HepG2 (cell line): ENCODE data around the gene PDHX. TPM values are rescaled to one million over a fixed set of nuclear protein-coding genes. Genes with fewer than 3 reads are reported as not detected.

ENCODE experiments used
- ATAC-seq: fragments of 200-7000 bp; cut with Tn5 transposase; 3 replicates; pipeline ENCODE4 v1.9.1; 2020; ENCODE audit warnings: mild to moderate bottlenecking, moderate library complexity
- BruUV-seq: library from RNA; stranded (reverse); fragments of 400-500 nt; replicated peaks from 2 replicates; lab custom pipeline; 2021; lab: Mats Ljungman, UMichigan
- CTCF ChIA-PET: fragments of 300-600 bp; formaldehyde crosslinking; extraction: SDS; loops from one replicate; lab custom pipeline; 2021; ENCODE audit warnings: low total read pairs, inconsistent platforms, low intra/inter-chr PET ratio; lab: Yijun Ruan, JAX
- POLR2A ChIA-PET: fragments of 350-600 bp; sonication (Branson Sonifier 250); formaldehyde crosslinking; loops from one replicate; lab custom pipeline; 2020; ENCODE audit warnings: antibody characterized with exemption, inconsistent platforms; lab: Yijun Ruan, JAX
- DNase-seq: peaks from one replicate; pipeline ENCODE4 v3.0.0-alpha.2; 2015; ENCODE audit warnings: low spot score
- FAIRE-seq: peaks from 3 replicates; lab custom pipeline; 2011; peaks lifted over from hg19 to GRCh38; lab: Jason Lieb, UNC
- H2AFZ ChIP-seq: one replicate; pipeline ENCODE4 v1.6.1; 2011; ENCODE audit warnings: low read length, inconsistent platforms
- H3K27ac ChIP-seq: fragments of 300-600 bp; 3 replicates; pipeline ENCODE4 v1.8.0; 2011; ENCODE audit warnings: mixed run types, mild to moderate bottlenecking, mixed read lengths, low read length, inconsistent platforms; ENCODE audit not compliant: insufficient read depth; ENCODE audit errors: extremely low read length
- H3K27me3 ChIP-seq, 2 experiments: fragments of 200-600 bp in 1 of 2; 2 replicates in 1 of 2; 3 replicates in 1 of 2; pipeline versions ENCODE4 v1.6.0 to v1.8.0; 2011; ENCODE audit warnings: low read length in 2 of 2, mild to moderate bottlenecking in 2 of 2, moderate library complexity in 2 of 2, inconsistent platforms in 1 of 2; ENCODE audit not compliant: insufficient read depth in 2 of 2, control insufficient read depth in 1 of 2
- H3K36me3 ChIP-seq, 2 experiments: fragments of 200-600 bp in 1 of 2; replicated peaks in 1 of 2; 2 replicates in 1 of 2; 3 replicates in 1 of 2; pipeline versions ENCODE4 v1.5.1 to v1.8.0; 2011; ENCODE audit warnings: low read length in 2 of 2, inconsistent platforms in 1 of 2; ENCODE audit not compliant: insufficient read depth in 2 of 2, control insufficient read depth in 1 of 2
- H3K4me1 ChIP-seq: 2 replicates; pipeline ENCODE4 v1.5.1; 2012; ENCODE audit warnings: low read length, inconsistent platforms; ENCODE audit not compliant: insufficient read depth
- H3K4me2 ChIP-seq: 2 replicates; pipeline ENCODE4 v1.6.0; 2011; ENCODE audit warnings: low read depth, low read length, inconsistent platforms
- H3K4me3 ChIP-seq, 3 experiments: fragments of 200-600 bp in 1 of 3; sonication (generic), shearing (Covaris generic) in 1 of 3; replicated peaks in 1 of 3; 2 replicates each; pipeline ENCODE4 v1.5.1; 2011 to 2016; ENCODE audit warnings: low read length in 3 of 3, inconsistent platforms in 2 of 3, low read depth in 2 of 3, mild to moderate bottlenecking in 2 of 3, control low read depth in 1 of 3, mixed read lengths in 1 of 3; ENCODE audit not compliant: insufficient read depth in 1 of 3
- H3K79me2 ChIP-seq: one replicate; pipeline ENCODE4 v1.6.1; 2011; ENCODE audit warnings: low read length, inconsistent platforms; ENCODE audit not compliant: insufficient read depth
- H3K9ac ChIP-seq: 2 replicates; pipeline ENCODE4 v1.6.0; 2011; ENCODE audit warnings: mild to moderate bottlenecking, low read depth, low read length, inconsistent platforms; ENCODE audit not compliant: insufficient read depth
- H3K9me3 ChIP-seq: 2 replicates; pipeline ENCODE4 v1.5.1; 2012; ENCODE audit warnings: mild to moderate bottlenecking, low read length
- H4K20me1 ChIP-seq: 2 replicates; pipeline ENCODE4 v1.6.0; 2011; ENCODE audit warnings: inconsistent platforms, mild to moderate bottlenecking, low read length, moderate library complexity; ENCODE audit not compliant: insufficient read depth
- BRD4 ChIP-seq: sonication (generic); formaldehyde crosslinking; IDR thresholded peaks from 2 replicates; pipeline ENCODE4 v1.4.0; 2020; ENCODE audit warnings: missing genetic modification reagents
- ELF4 ChIP-seq: sonication (generic); formaldehyde crosslinking; IDR thresholded peaks from 2 replicates; pipeline ENCODE4 v1.5.0; 2020; ENCODE audit warnings: missing genetic modification reagents, mild to moderate bottlenecking, moderate library complexity, borderline replicate concordance
- EP300 ChIP-seq, 3 experiments: sonication (generic) in 1 of 3; formaldehyde crosslinking in 1 of 3; IDR thresholded peaks; 2 replicates each; pipeline versions ENCODE4 v1.5.1 to v1.6.1; 2011 to 2020; ENCODE audit warnings: low read depth in 2 of 3, low read length in 2 of 3, borderline replicate concordance in 1 of 3, improper control_type of control experiment in 1 of 3, mild to moderate bottlenecking in 1 of 3, missing genetic modification reagents in 1 of 3, moderate library complexity in 1 of 3
- HIVEP1 ChIP-seq: sonication (generic); formaldehyde crosslinking; IDR thresholded peaks from 2 replicates; pipeline ENCODE4 v1.4.0; 2020; ENCODE audit warnings: mild to moderate bottlenecking, missing genetic modification reagents
- HNF4G ChIP-seq, 2 experiments: sonication (generic) in 1 of 2; formaldehyde crosslinking in 1 of 2; IDR thresholded peaks; 2 replicates each; pipeline versions ENCODE4 v1.4.0 to v1.6.1; 2011 to 2020; ENCODE audit warnings: borderline replicate concordance in 2 of 2, low read depth in 2 of 2, mild to moderate bottlenecking in 2 of 2, low read length in 1 of 2, missing genetic modification reagents in 1 of 2, moderate library complexity in 1 of 2
- KLF11 ChIP-seq: IDR thresholded peaks from 2 replicates; pipeline ENCODE4 v1.6.1; 2016; ENCODE audit warnings: missing compliant biosample characterization
- SOX6 ChIP-seq, 2 experiments: fragments of 450-650 bp in 1 of 2; sonication (generic) in 1 of 2; formaldehyde crosslinking in 1 of 2; IDR thresholded peaks; 2 replicates each; pipeline versions ENCODE4 v1.4.0 to v1.6.1; 2017 to 2020; ENCODE audit warnings: antibody characterized with exemption in 1 of 2, mild to moderate bottlenecking in 1 of 2, missing genetic modification reagents in 1 of 2
- ZKSCAN5 ChIP-seq: sonication (generic); formaldehyde crosslinking; IDR thresholded peaks from 2 replicates; pipeline ENCODE4 v1.5.1; 2020; ENCODE audit warnings: mild to moderate bottlenecking, missing genetic modification reagents
- ZNF256 ChIP-seq: sonication (generic); formaldehyde crosslinking; conservative IDR thresholded peaks from 2 replicates; pipeline ENCODE4 v1.4.0; 2020; ENCODE audit warnings: missing genetic modification reagents
- ZNF350 ChIP-seq: sonication (generic); formaldehyde crosslinking; IDR thresholded peaks from 2 replicates; pipeline ENCODE4 v1.4.0; 2020; ENCODE audit warnings: mild to moderate bottlenecking, low read depth, missing genetic modification reagents, borderline replicate concordance
- WGBS: methylation state at CpG from one replicate; pipeline ENCODE4 v1.1.6; 2017; ENCODE audit warnings: low lambda C conversion rate; 5-methylcytosine and 5-hydroxymethylcytosine counted together
- in situ Hi-C: cut with HindIII; loops from 2 replicates; pipeline ENCODE4 v1.10.0; 2017; ENCODE audit warnings: low pct_unique_long_range_greater_than_20kb; ENCODE audit not compliant: extremely low pct_ligation_motif_present
- intact Hi-C: fragments of 100-400 bp; cut with micrococcal nuclease; formaldehyde crosslinking; loops from one replicate; pipeline ENCODE4 v1.10.0; 2022; ENCODE audit not compliant: unreplicated experiment
- polyA plus RNA-seq, 8 experiments: library from polyadenylated mRNA; depleted of rRNA in 3 of 8; stranded (reverse) in 7 of 8; unstranded in 1 of 8; fragments of >200 nt; fragmentation: Illumina TruSeq in 4 of 8; extraction: Trizol in 4 of 8; gene quantifications; 2 replicates each; pipeline versions ENCODE4 v1.2.1 to v1.2.3, GENCODE V29; 2011 to 2016; ENCODE audit warnings: low read depth in 4 of 8, missing spikeins in 1 of 8, mixed read lengths in 1 of 8; ENCODE audit not compliant: insufficient read depth in 1 of 8
- total RNA-seq, 5 experiments: library from RNA; depleted of rRNA; stranded (reverse); fragments of >200 nt; fragmentation: Illumina TruSeq; extraction: Trizol; gene quantifications; 2 replicates each; pipeline ENCODE4 v1.2.3, GENCODE V29; 2016; ENCODE audit warnings: low read depth in 1 of 5
- TF ChIP-seq, protein P1 (sequence below): sonication (generic); formaldehyde crosslinking; conservative IDR thresholded peaks from 2 replicates; pipeline ENCODE4 v1.4.0; 2020; ENCODE audit warnings: missing genetic modification reagents

Gene PDHX
- total and polyA plus RNA-seq, 2 of the 13 experiments (the other 11 are each of a cell fraction or from before 2014, with no cell fraction given): 41.0 to 73.8 TPM

DNA sequence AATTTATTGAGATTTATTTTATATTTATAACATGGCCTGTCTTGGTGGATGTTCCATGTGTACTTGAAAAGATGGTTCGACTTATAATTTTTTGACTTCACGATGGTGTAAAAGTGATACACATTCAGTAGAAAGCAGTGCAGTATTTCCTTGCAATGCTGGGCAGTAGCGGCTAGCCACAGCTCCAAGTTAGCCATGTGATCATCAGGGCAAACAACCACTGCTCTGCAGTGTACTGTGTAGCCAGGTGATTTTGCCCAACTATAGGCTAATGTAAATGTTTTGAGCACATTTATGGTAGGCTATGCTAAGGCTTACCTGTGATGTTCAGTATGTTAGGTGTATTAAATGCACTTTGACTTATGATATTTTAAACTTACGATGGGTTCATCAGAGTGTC is 52.4 kb downstream of the PDHX start:
- H3K9ac ChIP-seq: no peak overlapping the region
- FAIRE-seq: no peak
- H3K4me2 ChIP-seq: no peak overlapping the region
- ChIA-PET POLR2A (no interaction called here), CTCF (no interaction called here)
- H3K4me3 ChIP-seq: no peak overlapping the region
- intact Hi-C loops (no loop called here), in situ Hi-C loops (no loop called here)
- DNase-seq: no peak
- no TSS peak for BruUV-seq
- ATAC-seq: peak; percentile 48
- TF ChIP-seq, protein P1, sequence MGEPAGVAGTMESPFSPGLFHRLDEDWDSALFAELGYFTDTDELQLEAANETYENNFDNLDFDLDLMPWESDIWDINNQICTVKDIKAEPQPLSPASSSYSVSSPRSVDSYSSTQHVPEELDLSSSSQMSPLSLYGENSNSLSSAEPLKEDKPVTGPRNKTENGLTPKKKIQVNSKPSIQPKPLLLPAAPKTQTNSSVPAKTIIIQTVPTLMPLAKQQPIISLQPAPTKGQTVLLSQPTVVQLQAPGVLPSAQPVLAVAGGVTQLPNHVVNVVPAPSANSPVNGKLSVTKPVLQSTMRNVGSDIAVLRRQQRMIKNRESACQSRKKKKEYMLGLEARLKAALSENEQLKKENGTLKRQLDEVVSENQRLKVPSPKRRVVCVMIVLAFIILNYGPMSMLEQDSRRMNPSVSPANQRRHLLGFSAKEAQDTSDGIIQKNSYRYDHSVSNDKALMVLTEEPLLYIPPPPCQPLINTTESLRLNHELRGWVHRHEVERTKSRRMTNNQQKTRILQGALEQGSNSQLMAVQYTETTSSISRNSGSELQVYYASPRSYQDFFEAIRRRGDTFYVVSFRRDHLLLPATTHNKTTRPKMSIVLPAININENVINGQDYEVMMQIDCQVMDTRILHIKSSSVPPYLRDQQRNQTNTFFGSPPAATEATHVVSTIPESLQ (CRISPR knock-in tag): no peak
- no peak for TF ChIP-seq EP300 (IDR thresholded peaks at IDR 0.05; ENCODE audit: low read depth in 2 of 2, low read length in 2 of 2)
- no peak for TF ChIP-seq EP300 (CRISPR knock-in tag; IDR thresholded peaks at IDR 0.05; ENCODE audit: borderline replicate concordance)
- no peak for TF ChIP-seq KLF11 (CRISPR knock-in tag)
- no peak for TF ChIP-seq SOX6 (IDR thresholded peaks at IDR 0.05)
- TF ChIP-seq SOX6 (CRISPR knock-in tag; IDR thresholded peaks at IDR 0.05): no peak
- no peak for TF ChIP-seq ZKSCAN5 (CRISPR knock-in tag)
- TF ChIP-seq BRD4 (CRISPR knock-in tag): no peak
- no peak for TF ChIP-seq ZNF256 (CRISPR knock-in tag)
- no peak for TF ChIP-seq HIVEP1 (CRISPR knock-in tag)
- no peak for TF ChIP-seq ZNF350
- no peak for TF ChIP-seq ELF4
- TF ChIP-seq HNF4G (IDR thresholded peaks at IDR 0.05; ENCODE audit: borderline replicate concordance, low read depth, low read length): no peak
- no peak for TF ChIP-seq HNF4G (CRISPR knock-in tag; IDR thresholded peaks at IDR 0.05; ENCODE audit: borderline replicate concordance, low read depth)
- peaks cover 2 to 69% of the 10 kb centered on the region in 2 experiments for H3K36me3 ChIP-seq
- 93% methylated on average over 4 of the region's 4 CpGs for WGBS
- H2AFZ ChIP-seq: no peak overlapping the region
- H3K27me3 ChIP-seq: no peaks in the 10 kb centered on the region
- peaks cover 24% of the 10 kb centered on the region for H3K4me1 ChIP-seq
- no peaks in the 10 kb centered on the region for H4K20me1 ChIP-seq
- no peaks in the 10 kb centered on the region for H3K9me3 ChIP-seq
- H3K27ac ChIP-seq: no peak overlapping the region
- H3K79me2 ChIP-seq: no peaks in the 10 kb centered on the region
